ENCODE measurements around the gene GTF2H3.

The GTF2H3 gene

GRCh38 chr12:123614531-123614930 lies 19.1 kb upstream of the GTF2H3 start:
- no peak for DNase-seq (ENCODE audit: low read depth)
- no peak overlapping the region for H3K4me3 ChIP-seq (ENCODE audit: low read depth, low read length)
- TF ChIP-seq CTCF (IDR thresholded peaks at IDR 0.05; ENCODE audit: control insufficient read depth, extremely low read depth, insufficient read depth) = no peak

GRCh38 chr12:123617144-123617543 lies 16.5 kb upstream of the GTF2H3 start:
- no peak for TF ChIP-seq CTCF (IDR thresholded peaks at IDR 0.05; ENCODE audit: control insufficient read depth, extremely low read depth, insufficient read depth)
- DNase-seq (ENCODE audit: low read depth) = no peak
- no peak overlapping the region for H3K4me3 ChIP-seq (ENCODE audit: low read depth, low read length)

- H3K4me3 ChIP-seq (ENCODE audit: low read depth, low read length) = no peak overlapping the region
- TF ChIP-seq CTCF (IDR thresholded peaks at IDR 0.05; ENCODE audit: control insufficient read depth, extremely low read depth, insufficient read depth) = no peak
- DNase-seq (ENCODE audit: low read depth) = no peak
These were observed 16.0 kb upstream of the GTF2H3 start for GRCh38 chr12:123617580-123617979.

- no peak for DNase-seq (ENCODE audit: low read depth)
- no peak for TF ChIP-seq CTCF (IDR thresholded peaks at IDR 0.05; ENCODE audit: control insufficient read depth, extremely low read depth, insufficient read depth)
- H3K4me3 ChIP-seq (ENCODE audit: low read depth, low read length) = no peak overlapping the region
These were observed 12.5 kb upstream of the GTF2H3 start for GRCh38 chr12:123621101-123621500.

- no peak for TF ChIP-seq CTCF (IDR thresholded peaks at IDR 0.05; ENCODE audit: control insufficient read depth, extremely low read depth, insufficient read depth)
- no peak for DNase-seq (ENCODE audit: low read depth)
These were observed 11.8 kb upstream of the GTF2H3 start for GRCh38 chr12:123621619-123622530.

GRCh38 chr12:123634142-123634561 lies 523 bp downstream of the GTF2H3 start:
- peak overlapping the region; percentile 91 for H3K4me3 ChIP-seq (ENCODE audit: low read depth, low read length)
- DNase-seq (ENCODE audit: low read depth) = no peak
- no peak for TF ChIP-seq CTCF (IDR thresholded peaks at IDR 0.05; ENCODE audit: control insufficient read depth, extremely low read depth, insufficient read depth)

More at GRCh38 chr12:123621619-123622530, 11.8 kb upstream of the GTF2H3 start:
- H3K4me3 ChIP-seq (ENCODE audit: low read depth, low read length) = no peak overlapping the region

All from LNCaP clone FGC (cell line).